NT2/D1 (cell line): ENCODE data around the gene CD180.

ENCODE experiments used
- YY1 ChIP-seq: IDR thresholded peaks from 2 replicates; pipeline ENCODE4 v1.6.1; 2011; ENCODE audit not compliant: insufficient read length, insufficient read depth
- ZNF274 ChIP-seq: IDR thresholded peaks from 2 replicates; pipeline ENCODE4 v1.6.1; 2011; ENCODE audit warnings: mild to moderate bottlenecking, low read depth, low read length

DNA sequence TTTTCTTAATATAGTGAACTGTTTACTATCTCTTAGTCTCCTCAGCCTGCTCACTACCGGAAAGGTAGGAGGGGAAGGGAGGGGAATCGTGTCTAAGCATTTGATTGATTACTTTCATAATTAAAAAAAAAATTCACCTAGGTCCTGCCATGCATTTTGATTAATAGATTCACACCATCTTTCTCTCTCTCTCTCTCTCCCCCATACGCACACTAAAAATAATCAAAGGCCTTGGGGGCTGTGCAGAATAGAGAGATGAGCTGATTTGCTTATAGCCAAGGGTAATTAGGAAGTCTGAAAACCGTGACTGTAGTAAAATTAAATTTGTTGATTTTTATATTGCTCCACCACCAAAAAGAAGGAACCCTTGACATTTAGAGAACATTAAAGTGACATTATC lies 49.6 kb downstream of the CD180 start:
- no peak for TF ChIP-seq ZNF274
- no peak for TF ChIP-seq YY1
